HEK293 (cell line): ENCODE results near the gene LOXL1.

Experiments
- CTCF ChIA-PET: fragments of 350-600 bp; formaldehyde crosslinking; extraction: SDS; loops from one replicate; lab custom pipeline; 2021; ENCODE audit warnings: antibody characterized with exemption; lab: Yijun Ruan, JAX
- POLR2A ChIA-PET: fragments of 300-600 bp; formaldehyde crosslinking; extraction: SDS; loops from one replicate; lab custom pipeline; 2020; ENCODE audit warnings: antibody characterized with exemption, inconsistent platforms; lab: Yijun Ruan, JAX
- H3K27ac ChIP-seq: fragments of 200-500 bp; sonication (Bioruptor generic); 2 replicates; pipeline ENCODE4 v1.5.1; 2014; ENCODE audit warnings: low read depth, low read length, control low read depth, inconsistent platforms; ENCODE audit errors: extremely low read depth
- H3K36me3 ChIP-seq, 2 experiments: fragments of 200-500 bp in 1 of 2; sonication (Bioruptor generic) in 1 of 2; 1 replicate in 1 of 2; 2 replicates in 1 of 2; pipeline ENCODE4 v1.5.1; 2014 to 2017; ENCODE audit warnings: inconsistent platforms in 2 of 2, low read length in 2 of 2; ENCODE audit not compliant: control insufficient read depth in 2 of 2, insufficient read depth in 1 of 2
- H3K4me1 ChIP-seq: fragments of 200-500 bp; sonication (Bioruptor generic); 2 replicates; pipeline ENCODE4 v1.5.1; 2014; ENCODE audit warnings: mild to moderate bottlenecking, low read length, inconsistent platforms; ENCODE audit not compliant: control insufficient read depth, insufficient read depth
- H3K4me3 ChIP-seq: 2 replicates; pipeline ENCODE4 v1.5.1; 2011; ENCODE audit warnings: low read depth, mild to moderate bottlenecking, control low read depth, low read length, moderate library complexity
- H3K9me3 ChIP-seq: fragments of 200-500 bp; sonication (Bioruptor generic); 2 replicates; pipeline ENCODE4 v1.5.1; 2014; ENCODE audit warnings: low read depth, low read length, inconsistent platforms; ENCODE audit not compliant: control insufficient read depth, insufficient read depth
- ELK4 ChIP-seq: IDR thresholded peaks from 2 replicates; pipeline ENCODE4 v1.6.1; 2011; ENCODE audit warnings: mild to moderate bottlenecking, low read depth, low read length, borderline replicate concordance
- GLIS2 ChIP-seq: fragments of 450-650 bp; formaldehyde crosslinking; IDR thresholded peaks from 2 replicates; pipeline ENCODE4 v1.5.1; 2016; ENCODE audit warnings: missing biosample characterization, missing genetic modification characterization
- KLF16 ChIP-seq: fragments of 450-650 bp; formaldehyde crosslinking; IDR thresholded peaks from 2 replicates; pipeline ENCODE4 v1.5.1; 2017; ENCODE audit warnings: missing biosample characterization, missing genetic modification characterization
- KLF8 ChIP-seq: fragments of 450-650 bp; formaldehyde crosslinking; IDR thresholded peaks from 2 replicates; pipeline ENCODE4 v1.5.1; 2016; ENCODE audit warnings: missing biosample characterization, missing genetic modification characterization
- MEIS1 ChIP-seq: sonication (generic); formaldehyde crosslinking; IDR thresholded peaks from 2 replicates; pipeline ENCODE4 v1.8.1; 2022; ENCODE audit warnings: missing genetic modification reagents, mild to moderate bottlenecking, borderline replicate concordance
- PATZ1 ChIP-seq: fragments of 450-650 bp; formaldehyde crosslinking; IDR thresholded peaks from 2 replicates; pipeline ENCODE4 v1.5.1; 2016; ENCODE audit warnings: missing biosample characterization, missing genetic modification characterization
- SP7 ChIP-seq: fragments of 450-650 bp; formaldehyde crosslinking; IDR thresholded peaks from 2 replicates; pipeline ENCODE4 v1.5.1; 2016; ENCODE audit warnings: missing biosample characterization, missing genetic modification characterization
- ZBTB11 ChIP-seq: fragments of 450-650 bp; formaldehyde crosslinking; conservative IDR thresholded peaks from 2 replicates; pipeline ENCODE4 v1.5.1; 2016; ENCODE audit warnings: low read depth, missing biosample characterization, missing genetic modification characterization
- ZBTB44 ChIP-seq: fragments of 450-650 bp; IDR thresholded peaks from 2 replicates; pipeline ENCODE4 v1.5.1; 2018; ENCODE audit warnings: missing biosample characterization, mild to moderate bottlenecking, missing genetic modification characterization
- ZIC2 ChIP-seq: fragments of 450-650 bp; formaldehyde crosslinking; IDR thresholded peaks from 2 replicates; pipeline ENCODE4 v1.5.1; 2016; ENCODE audit warnings: missing biosample characterization, missing genetic modification characterization
- ZNF274 ChIP-seq, 2 experiments: fragments of 200-500 bp in 1 of 2; fragments of 450-650 bp in 1 of 2; sonication (Bioruptor generic) in 1 of 2; formaldehyde crosslinking in 1 of 2; IDR thresholded peaks; 2 replicates each; pipeline versions ENCODE4 v1.5.1 to v1.6.1; 2014 to 2016; ENCODE audit warnings: borderline replicate concordance in 1 of 2, inconsistent platforms in 1 of 2, low read length in 1 of 2, missing biosample characterization in 1 of 2, missing genetic modification characterization in 1 of 2
- ZNF394 ChIP-seq: fragments of 450-650 bp; formaldehyde crosslinking; IDR thresholded peaks from 2 replicates; pipeline ENCODE4 v1.5.1; 2016; ENCODE audit warnings: missing biosample characterization, missing genetic modification characterization, mild to moderate bottlenecking, moderate library complexity, borderline replicate concordance
- ZNF518A ChIP-seq: fragments of 450-650 bp; formaldehyde crosslinking; conservative IDR thresholded peaks from 2 replicates; pipeline ENCODE4 v1.5.1; 2016; ENCODE audit warnings: low read depth, missing biosample characterization, missing genetic modification characterization
- ZNF544 ChIP-seq: fragments of 450-650 bp; formaldehyde crosslinking; IDR thresholded peaks from 2 replicates; pipeline ENCODE4 v1.5.0; 2017; ENCODE audit warnings: missing biosample characterization, missing genetic modification characterization
- ZNF549 ChIP-seq: fragments of 450-650 bp; IDR thresholded peaks from 2 replicates; pipeline ENCODE4 v1.5.1; 2018; ENCODE audit warnings: missing biosample characterization, missing genetic modification characterization, mild to moderate bottlenecking, inconsistent platforms, moderate library complexity

Gene LOXL1

GRCh38 chr15:73994413-73994883 is 68.2 kb downstream of the LOXL1 start, which contains the start of gene PML (continued):
- TF ChIP-seq ZNF518A (tag by site-specific recombination) (0 out of 2 replicates have a peak, but pooled peaks have one; percentile 24), KLF8 (tag by site-specific recombination) (peak; percentile 90), SP7 (peak; percentile 71), ZNF394 (peak; percentile 66; the same call in 1 of the 2 replicates), ZIC2 (tag by site-specific recombination) (peak; percentile 92), ZBTB11 (tag by site-specific recombination) (0 out of 2 replicates have a peak, but pooled peaks have one; percentile 25), GLIS2 (peak; percentile 99), PATZ1 (tag by site-specific recombination) (peak; percentile 92)
- TF ChIP-seq, all 188 proteins: peak for 32

- CTCF ChIA-PET: interaction anchor here (0.7 to 9.0 kb wide), 13 partner anchors 9 to 82 kb away, joined by 3 to 118 read pairs (median 4); no protein-coding TSS in a partner anchor
- H3K9me3 ChIP-seq: no peaks in the 10 kb centered on the region
- peaks cover 1 to 20% of the 10 kb centered on the region in 2 experiments for H3K36me3 ChIP-seq
- POLR2A ChIA-PET: interaction anchor here (0.5 to 1.8 kb wide), 24 partner anchors 8 to 1763 kb away, joined by 3 to 21 read pairs (median 4); partner anchors contain the start of genes LOXL1 and UBL7
- peaks cover 9% of the 10 kb centered on the region; the same call in 1 of the 2 replicates for H3K4me1 ChIP-seq
- peak overlapping the region; percentile 54 for H3K4me3 ChIP-seq
- peak overlapping the region; percentile 63; the same call in 1 of the 2 replicates for H3K27ac ChIP-seq
- TF ChIP-seq ZNF274 (IDR thresholded peaks at IDR 0.05; ENCODE audit: low read length) (no peak), ZNF274 (tag by site-specific recombination; IDR thresholded peaks at IDR 0.05; ENCODE audit: borderline replicate concordance) (no peak), ZBTB11 (tag by site-specific recombination) (no peak), SP7 (0 out of 2 replicates have a peak, but pooled peaks have one; percentile 20), MEIS1 (no peak), KLF8 (tag by site-specific recombination) (no peak; the same call in 1 of the 2 replicates), ZNF544 (tag by site-specific recombination) (no peak), ZNF549 (tag by site-specific recombination) (no peak), ELK4 (no peak), ZBTB44 (tag by site-specific recombination) (no peak), KLF16 (tag by site-specific recombination) (no peak; the same call in 1 of the 2 replicates)
Observed at GRCh38 chr15:73994912-73995622, 68.8 kb downstream of the LOXL1 start.
